NCI-H774 (cell line): Measurements from ENCODE around the gene NOL3.
A peak's percentile ranks its signal among the peaks of the same experiment; 100 is the strongest.
"Not testable (repeated sequence)": the region's sequence is repeated elsewhere in the genome, so short reads cannot be mapped to it uniquely, and the experiment has no call there.

Experiments
- DNase-seq: peaks from one replicate; lab custom pipeline; 2025; lab: John Stamatoyannopoulos, UW

Gene NOL3

DNA sequence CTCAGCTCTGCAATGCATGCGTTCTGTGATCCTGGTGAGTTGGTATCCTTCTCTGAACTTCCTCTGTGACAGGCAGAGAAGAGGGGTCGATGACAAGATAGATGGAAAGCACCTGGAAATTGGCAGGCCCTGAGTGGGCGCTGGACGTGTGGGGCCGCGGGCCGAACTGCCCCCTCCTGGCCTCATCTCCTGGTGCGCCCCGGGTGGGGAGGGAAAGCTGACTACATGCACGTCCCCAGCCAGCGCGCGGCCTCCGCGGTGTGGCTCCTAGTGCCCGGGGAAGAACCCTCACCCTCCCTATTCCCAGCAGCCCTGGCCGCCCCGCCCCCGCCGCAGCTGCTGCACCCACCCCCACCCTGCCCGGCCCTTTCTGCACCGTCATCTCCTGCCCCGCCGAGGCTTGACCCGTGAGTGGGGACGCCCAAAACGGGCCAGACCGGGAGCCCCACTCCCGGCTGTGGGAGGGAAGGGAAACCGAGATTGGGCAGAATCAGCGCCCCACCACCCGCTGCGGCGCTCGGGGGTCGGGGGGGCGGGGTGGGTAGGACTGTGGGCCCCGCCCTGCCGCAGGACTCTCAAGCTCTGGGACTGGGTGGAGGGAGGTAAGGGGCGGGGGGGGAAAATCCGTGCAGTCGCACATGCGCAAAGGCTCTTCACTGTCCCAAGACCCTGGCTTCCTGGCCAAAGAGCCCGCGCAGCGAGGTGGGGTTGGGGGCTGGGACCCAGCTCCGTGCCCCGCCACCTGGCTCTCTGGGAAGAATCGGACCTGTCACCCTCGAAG lies at the start of gene NOL3:
TSS of gene NOL3 (plus strand) at position 371 of the 781 bp plus-strand sequence.
- peak; percentile 47 for DNase-seq

DNA sequence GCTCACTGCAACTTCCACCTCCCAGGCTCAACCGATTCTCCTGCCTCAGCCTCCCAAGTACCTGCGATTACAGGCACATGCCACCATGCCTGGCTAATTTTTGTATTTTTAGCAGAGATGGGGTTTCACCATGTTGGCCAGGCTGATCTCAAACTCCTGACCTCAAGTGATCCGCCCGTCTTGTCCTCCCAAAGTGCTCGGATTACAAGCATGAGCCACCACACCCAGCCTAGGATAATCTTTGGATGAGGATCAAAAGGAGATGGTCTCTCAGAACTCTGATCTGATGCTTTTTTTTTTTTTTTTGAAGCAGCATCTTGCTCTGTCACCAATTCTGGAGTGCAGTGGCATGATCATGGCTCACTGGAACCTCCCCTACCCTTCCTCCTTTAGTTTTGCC lies 47.5 kb upstream of the NOL3 start:
- not testable (repeated sequence) for DNase-seq

DNA sequence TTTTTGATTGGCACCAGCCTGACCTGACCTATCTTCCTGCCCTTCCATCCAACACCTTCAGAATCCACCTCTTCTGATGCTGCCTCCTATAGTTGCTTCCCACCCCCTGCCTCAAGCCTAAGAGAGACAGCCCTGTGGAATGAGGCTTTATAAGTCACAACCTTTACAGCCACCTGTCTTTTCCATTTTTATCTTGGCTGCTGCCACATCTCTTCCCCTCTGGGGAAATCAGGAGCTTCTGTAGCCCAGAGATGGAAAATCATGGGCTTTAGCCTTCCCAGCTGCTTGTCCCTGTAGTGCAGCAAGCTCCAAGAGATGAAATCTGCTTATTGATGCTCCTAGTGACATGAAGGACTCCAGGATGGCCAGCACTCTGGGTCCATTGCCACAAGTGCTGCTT lies 41.9 kb upstream of the NOL3 start:
- DNase-seq, result no peak

DNA sequence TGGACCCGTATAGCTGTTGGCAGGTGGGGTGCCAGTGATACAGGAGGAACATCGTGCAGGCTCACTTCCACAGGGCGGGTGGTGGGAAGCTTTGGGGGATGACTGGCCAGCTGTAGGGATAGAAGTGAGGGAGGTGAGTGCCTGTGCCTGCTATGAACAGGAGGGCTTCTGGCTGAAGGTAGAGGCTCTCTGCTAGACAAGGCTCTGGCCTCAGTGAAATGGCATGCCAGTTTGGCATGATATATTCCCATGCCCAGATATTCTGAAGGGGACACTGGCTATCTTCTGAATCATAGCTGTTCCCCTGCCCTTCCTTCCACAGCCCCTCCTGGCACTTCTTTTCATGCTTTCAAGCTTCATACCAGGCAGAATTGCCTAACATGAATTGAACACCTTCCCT lies 41.5 kb upstream of the NOL3 start:
- no peak for DNase-seq

DNA sequence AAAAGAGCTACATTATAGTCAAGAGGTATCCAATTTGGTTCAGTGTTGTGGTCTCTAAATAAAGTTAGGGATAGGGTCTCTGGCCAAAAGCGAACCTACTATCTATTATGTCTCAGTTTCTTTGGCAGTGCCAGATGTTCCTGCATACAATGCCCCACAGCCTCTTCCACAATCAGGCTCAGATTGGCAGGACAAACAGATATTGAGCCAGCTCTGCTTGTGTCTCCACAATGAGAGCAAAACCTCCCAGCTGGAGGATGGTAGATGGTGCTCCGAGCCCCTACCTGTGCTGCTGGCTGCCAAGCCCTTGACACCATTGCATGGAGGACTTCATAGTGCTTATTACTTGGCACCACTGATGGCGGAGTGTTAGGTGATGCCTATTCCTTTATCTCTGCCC lies 40.9 kb upstream of the NOL3 start:
- no peak for DNase-seq

DNA sequence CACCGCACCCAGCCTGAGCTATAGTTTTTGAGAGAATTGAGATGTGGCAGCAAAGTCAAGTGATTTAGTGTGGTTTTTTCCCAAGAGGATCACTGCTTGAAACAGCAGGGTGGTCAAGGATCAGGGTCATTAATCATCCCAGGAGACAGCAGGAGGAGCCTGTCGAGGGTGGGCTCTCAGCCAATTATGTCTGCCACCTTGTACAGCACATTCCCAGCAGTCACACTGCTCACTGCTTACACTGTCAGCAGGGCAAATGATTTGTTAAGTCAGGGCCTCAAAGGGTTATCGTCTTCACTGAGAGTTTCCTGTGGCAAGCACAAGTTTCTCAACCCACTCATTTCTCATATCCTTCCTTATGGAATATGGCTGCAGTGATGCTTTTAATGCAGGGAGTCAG lies 32.7 kb upstream of the NOL3 start:
- no peak for DNase-seq

DNA sequence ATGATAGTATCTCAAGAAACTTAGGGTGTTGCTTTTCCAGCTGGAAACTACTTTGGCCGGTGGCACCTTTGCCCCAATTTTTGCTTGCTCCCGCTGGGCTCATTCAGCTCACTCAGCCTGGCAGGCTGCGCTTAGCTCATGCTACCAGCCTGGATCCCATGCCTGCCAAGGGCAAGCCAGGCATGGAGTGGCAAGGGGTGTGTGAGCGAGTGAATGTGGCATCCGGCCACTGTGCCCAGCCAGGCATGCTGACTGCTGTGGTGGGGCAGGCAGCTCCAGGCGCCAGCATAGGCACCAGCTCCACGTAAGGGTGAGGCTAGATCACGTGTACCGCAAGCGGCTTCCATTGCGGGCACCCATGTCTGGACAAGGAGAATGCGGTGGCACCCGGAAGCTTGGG lies 28.9 kb upstream of the NOL3 start:
- no peak for DNase-seq

DNA sequence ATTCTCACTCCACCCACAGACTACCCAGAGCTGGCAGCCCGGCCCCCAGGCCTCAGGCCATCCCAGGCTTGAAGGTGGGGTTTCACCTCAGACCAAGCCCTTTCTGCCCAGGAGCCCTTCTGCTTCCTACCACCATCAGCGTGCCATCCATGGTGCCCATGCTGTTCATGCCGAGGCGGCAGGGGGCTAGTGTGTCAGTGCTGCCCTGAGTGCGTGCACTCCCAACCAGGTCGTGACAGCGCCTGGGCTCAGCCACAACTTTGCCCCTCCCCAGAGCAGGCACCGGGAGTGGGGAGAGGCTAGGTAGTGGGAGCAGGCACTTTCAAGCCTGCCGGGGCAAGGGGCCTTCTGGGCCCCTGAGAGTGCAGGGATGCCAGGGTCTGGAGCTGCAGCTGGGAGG lies 28.0 kb upstream of the NOL3 start:
- DNase-seq, result no peak

DNA sequence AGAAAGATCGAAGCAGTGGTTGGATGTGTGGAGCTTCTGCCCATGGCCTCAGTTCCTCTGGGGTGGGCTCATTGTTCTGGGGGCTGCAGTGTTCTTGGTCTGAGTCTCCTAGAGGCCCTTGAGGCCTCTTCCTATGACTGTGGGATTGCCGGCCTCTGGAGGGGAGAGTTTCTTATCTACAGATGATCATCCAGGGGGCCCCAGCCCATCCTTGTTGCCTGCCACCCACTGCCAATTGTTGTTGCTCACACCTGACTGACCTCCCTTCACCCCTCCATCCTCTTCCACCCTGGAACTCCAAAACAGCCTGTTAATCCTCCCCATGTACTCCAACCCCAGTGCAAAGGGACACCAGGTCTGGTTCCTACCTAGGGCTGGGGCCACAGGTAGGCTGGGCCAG lies 25.4 kb upstream of the NOL3 start:
- DNase-seq, result no peak

DNA sequence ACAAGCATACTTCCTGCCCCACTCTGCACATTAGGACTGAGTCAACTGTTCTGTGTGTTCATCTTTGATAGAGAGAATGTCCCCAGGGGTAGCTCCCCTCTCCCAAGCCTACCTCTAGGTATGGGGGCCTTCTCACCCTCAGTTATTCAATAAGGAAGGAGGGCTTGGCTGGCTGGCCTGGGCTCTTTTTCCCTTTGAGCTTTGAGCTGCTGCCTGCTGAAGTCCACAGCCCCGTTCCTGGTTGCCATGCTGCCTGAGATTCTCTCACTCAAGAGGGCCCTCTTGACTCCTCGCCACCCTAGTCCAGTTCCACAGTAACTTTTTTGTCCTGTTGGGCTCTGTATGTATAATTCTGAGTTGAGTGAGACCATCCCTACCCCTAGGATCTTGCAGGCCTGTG lies 24.6 kb upstream of the NOL3 start:
- no peak for DNase-seq

DNA sequence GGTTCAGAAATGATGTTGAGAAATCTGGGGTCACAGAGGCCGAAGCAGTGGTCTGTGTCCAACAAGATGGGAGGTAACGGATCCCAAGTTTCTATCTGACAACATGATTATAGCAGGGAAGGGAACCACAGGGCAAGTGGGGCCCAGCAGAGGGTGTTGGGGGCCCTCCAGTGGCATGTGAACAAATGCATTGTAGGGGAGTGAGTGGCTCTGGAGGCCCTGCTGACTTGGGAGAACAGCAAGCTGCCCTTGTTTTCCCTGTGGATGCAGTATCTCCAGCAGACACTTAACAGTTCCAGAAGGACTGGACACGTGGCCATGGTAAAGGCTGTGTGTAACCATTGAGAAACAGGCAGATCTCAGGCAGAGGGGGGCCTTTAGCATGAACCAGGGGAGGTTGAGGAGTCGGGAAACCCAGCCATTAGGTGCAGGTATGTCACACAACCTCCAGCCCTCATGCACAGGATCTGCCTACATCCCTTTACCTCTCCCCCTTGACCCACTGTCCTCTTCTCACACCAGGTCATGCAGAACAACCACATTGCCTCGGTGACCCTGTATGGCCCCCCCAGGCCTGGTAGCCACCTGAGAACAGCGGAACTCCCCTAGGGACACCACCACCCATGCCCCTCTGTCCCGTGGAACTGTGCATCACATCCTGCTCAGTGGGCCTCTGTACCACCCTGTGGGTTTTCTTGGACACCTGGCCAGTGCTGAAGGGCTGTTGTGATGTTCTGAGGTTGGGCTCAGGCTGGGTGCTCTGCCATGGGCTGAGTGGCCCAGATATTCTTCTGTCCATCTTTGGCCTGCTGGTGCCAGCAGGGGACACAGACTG lies 23.6 kb upstream of the NOL3 start:
- no peak for DNase-seq

DNA sequence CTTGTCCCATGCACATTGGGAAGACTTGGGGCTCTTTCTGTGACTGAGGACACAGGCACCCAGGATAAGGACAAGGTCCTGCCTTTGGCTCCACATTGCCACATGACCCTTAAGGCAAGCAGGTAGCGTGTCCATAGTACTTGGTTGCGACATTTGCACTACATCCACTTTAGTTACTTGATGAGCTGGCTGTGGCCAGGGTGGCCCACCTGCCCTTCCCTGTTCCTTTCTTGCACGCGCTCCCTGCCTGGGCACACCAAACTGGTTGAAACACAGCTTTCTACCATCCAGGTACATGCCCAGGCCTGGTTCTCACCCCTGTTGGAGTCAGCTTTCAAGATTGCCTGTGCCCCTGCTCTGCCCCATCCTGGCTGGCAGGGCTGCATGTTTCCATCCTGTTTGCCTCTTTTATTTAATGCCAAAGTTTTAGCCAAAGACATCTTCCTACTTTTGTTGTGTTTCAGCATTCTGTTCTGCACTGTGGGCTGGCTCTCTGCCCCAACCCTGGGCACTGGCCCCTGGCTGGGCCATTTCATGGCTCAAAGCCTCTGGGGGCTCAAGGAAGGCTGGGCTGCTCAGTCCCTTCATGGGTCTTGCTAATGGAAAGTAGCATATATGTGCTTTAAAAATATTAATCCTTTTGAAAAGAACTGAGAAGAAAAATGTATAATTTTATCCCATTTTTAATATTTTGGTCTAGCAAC lies 22.7 kb upstream of the NOL3 start:
- DNase-seq, result no peak

DNA sequence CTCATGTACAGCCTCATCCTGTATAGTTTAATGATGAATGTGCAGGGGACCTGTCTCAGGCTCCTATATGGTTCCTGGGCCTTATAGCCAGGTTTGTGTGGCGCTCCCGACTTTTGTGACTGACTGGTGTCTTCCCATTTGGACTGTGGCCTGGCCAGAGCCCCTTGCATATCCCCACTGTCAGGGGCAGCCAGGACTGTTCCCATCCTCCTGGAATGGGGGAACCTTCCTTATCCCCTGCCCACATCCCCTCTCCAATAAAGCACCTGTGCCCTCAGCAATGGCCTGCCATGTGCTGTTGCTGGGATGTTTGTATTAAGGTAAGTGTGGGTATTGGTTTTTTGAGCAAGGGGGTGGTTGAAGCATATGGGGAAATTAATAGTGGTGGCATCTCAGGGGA lies 22.1 kb upstream of the NOL3 start:
- DNase-seq, result no peak

DNA sequence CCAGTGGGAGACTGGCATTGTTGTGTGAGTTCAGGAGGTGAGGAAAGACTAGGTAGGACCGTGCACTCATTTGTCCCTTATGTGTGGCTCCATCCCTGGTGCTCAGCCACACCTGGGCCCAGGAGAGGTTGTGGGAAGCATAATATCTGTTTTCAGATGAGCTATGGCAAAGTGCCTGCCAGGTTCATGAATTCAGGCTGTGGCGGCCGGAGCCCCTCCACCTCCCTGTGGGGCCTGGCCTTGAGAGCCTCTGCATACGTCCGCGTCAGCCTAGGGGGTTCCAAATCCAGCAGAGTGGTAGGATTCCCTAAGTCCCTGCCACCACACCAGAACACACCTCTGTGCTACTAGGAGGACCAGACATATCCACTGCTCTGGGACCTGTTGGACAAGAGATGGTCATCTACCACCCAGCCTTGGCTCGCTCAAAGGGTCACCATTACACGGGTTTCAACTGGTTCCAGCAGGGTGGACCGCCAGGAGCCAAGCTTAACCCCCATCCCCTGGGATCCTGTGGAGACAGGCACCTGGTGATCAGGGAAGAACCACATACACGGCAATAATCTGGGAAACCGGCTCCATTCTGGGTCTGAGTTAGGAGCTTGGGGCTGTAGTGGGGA lies 21.6 kb upstream of the NOL3 start:
- DNase-seq, result no peak

DNA sequence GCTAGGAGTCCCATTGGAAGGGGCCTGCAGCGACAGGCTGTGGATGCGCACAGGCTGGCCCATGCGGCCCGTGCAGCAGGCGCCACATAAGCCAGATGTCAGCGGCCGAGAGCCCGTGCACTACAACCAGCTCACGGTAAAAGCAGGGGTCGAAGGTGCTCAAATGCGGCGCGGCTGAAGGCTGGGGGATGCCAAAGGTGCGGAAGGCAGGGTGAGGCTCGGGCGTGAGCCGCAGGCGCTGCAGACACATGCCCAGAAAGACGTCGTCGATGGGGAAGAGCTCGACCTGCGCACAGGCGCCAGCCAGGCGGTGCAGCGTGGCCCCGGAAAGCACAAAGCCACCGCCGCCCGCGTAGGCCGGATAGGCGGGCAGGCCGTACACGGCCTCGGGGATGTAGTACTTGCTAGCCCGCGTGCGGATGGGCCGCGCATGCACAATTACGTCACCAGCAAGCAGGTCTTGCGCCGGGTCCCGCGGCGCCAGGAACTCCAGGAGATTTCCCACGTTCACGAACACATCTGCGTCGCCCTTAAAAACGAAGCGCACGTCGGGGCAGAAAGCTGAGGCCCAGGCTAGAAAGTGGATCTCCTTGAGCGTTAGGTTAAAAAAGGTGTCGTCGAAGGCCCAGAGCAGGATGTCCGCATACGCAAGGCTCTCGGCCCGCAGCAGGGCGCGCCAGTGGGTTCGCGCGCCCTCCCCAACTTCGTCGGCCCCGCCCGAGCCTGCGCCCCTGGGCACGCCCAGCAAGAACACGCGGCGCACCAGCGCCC lies 20.9 kb upstream of the NOL3 start:
- no peak for DNase-seq

DNA sequence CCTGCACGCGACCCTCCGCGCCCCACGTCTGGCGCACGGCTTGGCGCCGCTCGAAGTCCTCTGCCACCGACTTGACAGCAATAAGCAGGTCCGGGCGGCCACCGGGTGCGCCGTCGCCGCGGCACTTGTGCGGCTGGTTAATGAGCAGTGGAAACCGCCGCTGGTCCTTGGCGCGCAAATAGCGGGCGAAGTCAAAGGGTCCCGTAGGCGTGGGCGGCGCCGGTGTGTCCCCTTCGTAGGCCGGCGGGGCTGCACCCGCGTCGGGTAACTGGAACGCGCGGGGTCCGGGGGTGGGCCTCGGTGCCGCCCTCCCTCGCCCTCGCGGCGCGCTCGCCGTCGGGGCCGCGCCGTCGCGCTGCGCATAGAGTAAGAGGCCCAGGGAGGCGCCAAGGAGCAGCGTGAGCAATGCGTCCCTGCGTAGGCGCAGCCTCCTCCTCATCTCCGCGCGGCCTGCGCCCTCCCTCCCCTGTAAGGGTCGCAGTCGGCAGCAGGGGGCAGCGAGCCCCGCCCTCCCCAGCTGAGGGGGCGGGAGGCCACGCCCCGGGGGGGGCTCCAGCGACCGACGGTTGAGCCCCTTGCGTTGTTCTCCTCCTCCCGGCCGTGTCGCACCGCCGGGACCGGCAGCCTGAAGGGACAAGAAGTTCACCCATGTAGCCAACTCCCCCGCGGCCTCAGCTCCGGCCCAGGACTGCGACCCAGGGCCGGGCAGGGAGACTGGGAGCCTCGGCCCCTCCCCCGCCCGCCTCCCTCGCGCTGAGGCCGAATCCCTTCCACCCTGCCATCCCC lies 20.1 kb upstream of the NOL3 start:
- peak; percentile 5 for DNase-seq

DNA sequence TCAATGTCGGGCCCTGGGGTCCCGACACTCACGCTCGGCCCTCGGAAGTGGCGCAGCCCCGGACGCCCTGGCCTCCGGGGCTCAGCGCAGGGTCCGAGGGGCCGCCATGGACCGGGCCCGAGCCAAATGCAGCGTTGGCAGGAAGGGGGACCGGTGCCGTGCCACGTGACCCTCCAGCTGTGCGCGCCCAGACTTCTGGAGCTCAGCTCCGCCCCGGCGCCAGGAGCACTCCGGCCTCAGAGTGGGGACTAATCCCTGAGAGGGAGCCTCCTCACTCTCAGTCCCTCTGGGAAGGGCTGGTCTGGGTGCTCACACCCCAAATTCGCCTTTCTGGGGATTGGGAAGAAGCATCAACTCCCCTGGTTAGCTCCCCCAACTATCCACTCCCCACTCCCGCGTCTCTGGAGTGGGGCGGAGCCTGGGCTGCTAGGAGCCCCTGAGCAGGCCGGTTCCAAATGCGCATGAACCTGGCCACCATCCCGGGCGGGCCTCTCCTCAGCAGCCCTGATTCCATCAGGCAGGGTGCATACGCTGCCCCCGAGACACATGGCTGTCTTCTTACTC lies 19.4 kb upstream of the NOL3 start, which contains the start of gene B3GNT9:
TSS of gene B3GNT9 (minus strand) at position 166 of the 564 bp plus-strand sequence. CDS start 513 bp downstream, outside the sequence.
- DNase-seq, result peak; percentile 28

DNA sequence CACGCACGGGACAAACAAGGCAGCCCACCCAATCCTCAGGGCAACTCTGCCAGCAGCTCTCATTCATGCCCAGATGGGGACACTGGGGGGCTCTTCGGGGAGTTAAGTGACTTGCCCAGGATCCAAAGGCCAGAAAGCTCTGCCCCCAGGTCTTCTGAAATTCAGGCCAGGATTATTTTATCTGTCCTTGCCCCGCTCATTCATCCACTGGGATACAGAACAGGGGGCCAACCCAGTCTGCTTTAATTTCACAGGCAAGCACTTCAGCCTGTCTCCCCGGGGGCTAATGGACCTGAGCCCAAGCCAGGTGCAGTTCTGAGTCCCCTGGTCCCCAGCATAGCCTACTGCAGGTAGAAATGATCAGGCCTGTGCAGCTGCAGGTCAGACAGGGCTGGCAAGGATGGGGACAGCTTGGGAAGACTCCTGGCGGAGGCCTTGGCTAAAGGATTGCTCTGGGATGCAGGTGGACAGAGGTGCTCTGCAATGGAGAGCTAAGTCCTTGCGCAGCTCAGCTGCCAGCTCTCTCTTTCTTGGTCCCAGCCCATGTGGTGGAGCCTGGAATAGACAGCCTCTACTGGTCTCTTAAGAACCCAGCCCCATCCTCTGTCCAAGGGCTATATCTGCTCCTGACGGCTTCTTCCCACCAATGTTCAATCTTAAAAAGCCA lies 18.8 kb upstream of the NOL3 start:
- no peak for DNase-seq

DNA sequence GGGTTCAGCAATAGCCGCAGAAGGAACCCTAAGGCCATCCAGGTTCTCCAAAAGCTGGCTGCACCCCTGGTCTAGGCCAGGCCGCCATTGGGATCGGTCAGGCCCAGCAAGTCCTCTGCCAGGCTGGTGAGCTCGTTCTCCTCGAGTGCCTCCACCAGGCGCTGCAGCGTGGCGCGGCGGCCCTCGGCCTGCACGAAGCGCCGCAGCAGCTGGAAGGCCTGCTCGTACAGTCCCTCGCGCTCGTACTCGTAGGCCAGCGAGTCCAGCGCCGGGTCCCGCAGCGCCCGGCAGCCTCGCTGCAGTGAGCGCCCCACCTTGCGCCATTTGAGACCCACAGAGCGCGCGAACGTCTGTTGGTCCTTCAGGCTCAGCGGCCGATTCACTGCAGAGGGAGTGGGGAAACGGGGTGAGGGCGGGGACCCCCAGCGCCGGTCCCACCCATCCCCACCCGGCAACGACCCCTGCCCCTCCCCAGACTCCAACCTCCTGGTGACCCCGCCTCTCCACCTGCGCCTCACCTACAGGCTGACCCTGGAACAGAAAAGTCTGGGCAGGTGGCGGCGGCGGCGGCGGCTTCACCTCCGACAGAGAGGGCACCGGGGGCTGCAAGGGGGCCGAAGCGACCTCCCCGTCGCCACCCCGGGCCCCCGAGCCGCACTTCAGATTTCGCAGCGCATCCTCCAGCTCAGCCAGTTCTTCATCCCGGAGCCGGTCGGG lies 15.6 kb upstream of the NOL3 start:
- DNase-seq, result no peak
